GM12892 (cell line): ENCODE measurements around the gene NCK2.

Source experiments
- DNase-seq: peaks from one replicate; pipeline ENCODE4 v3.0.0; 2011; ENCODE audit not compliant: insufficient read length
- FAIRE-seq: peaks from 2 replicates; lab custom pipeline; 2011; peaks lifted over from hg19 to GRCh38; lab: Jason Lieb, UNC
- POLR2A ChIP-seq: IDR thresholded peaks from 2 replicates; pipeline ENCODE4 v1.6.1; 2011; ENCODE audit warnings: low read depth, low read length, control low read depth
- POLR2AphosphoS5 ChIP-seq: IDR thresholded peaks from 2 replicates; pipeline ENCODE4 v1.6.1; 2011; ENCODE audit warnings: low read depth, low read length, control low read depth
- TAF1 ChIP-seq: IDR thresholded peaks from 2 replicates; pipeline ENCODE4 v1.6.1; 2011; ENCODE audit warnings: low read depth, mild to moderate bottlenecking, control low read depth, low read length, borderline replicate concordance

Gene NCK2

GRCh38 chr2:105875241-105875640 is 130.5 kb downstream of the NCK2 start:
- DNase-seq (no peak), FAIRE-seq (peak; percentile 57)
- TF ChIP-seq TAF1 (no peak), POLR2AphosphoS5 (no peak), POLR2A (no peak)

- TF ChIP-seq POLR2AphosphoS5 (no peak), POLR2A (no peak)
- peak; percentile 36 for FAIRE-seq
- no peak for DNase-seq
Observed at GRCh38 chr2:105876191-105876590, 131.5 kb downstream of the NCK2 start.

GRCh38 chr2:105877945-105878344 is 133.2 kb downstream of the NCK2 start:
- DNase-seq (no peak), FAIRE-seq (no peak)
- TF ChIP-seq POLR2A: no peak

- DNase-seq: no peak
- FAIRE-seq: no peak
- TF ChIP-seq TAF1 (no peak), POLR2A (no peak), POLR2AphosphoS5 (no peak)
Observed at GRCh38 chr2:105879106-105879802, 134.5 kb downstream of the NCK2 start.

- TF ChIP-seq TAF1: no peak
- TF ChIP-seq POLR2A: no peak
- TF ChIP-seq POLR2AphosphoS5: no peak
- FAIRE-seq (no peak), DNase-seq (no peak)
Observed at GRCh38 chr2:105879803-105880300, 135.1 kb downstream of the NCK2 start.

- DNase-seq (no peak), FAIRE-seq (no peak)
- TF ChIP-seq POLR2A (no peak), TAF1 (no peak), POLR2AphosphoS5 (no peak)
Observed at GRCh38 chr2:105880637-105881036, 135.9 kb downstream of the NCK2 start.

- TF ChIP-seq POLR2A (no peak), TAF1 (no peak), POLR2AphosphoS5 (no peak)
- no peak for FAIRE-seq
- DNase-seq: no peak
Observed at GRCh38 chr2:105881286-105882136, 136.8 kb downstream of the NCK2 start.

- FAIRE-seq: no peak
- no peak for DNase-seq
- no peak for TF ChIP-seq TAF1
- no peak for TF ChIP-seq POLR2A
- no peak for TF ChIP-seq POLR2AphosphoS5
Observed at GRCh38 chr2:105882341-105882740, 137.6 kb downstream of the NCK2 start.

GRCh38 chr2:105882920-105883435 is 138.3 kb downstream of the NCK2 start:
- FAIRE-seq: no peak
- DNase-seq: no peak
- TF ChIP-seq POLR2A: no peak

GRCh38 chr2:105883911-105884694 is 139.4 kb downstream of the NCK2 start:
- DNase-seq (no peak), FAIRE-seq (no peak)
- TF ChIP-seq TAF1: no peak
- no peak for TF ChIP-seq POLR2AphosphoS5
- TF ChIP-seq POLR2A: no peak

- DNase-seq (no peak), FAIRE-seq (no peak)
- no peak for TF ChIP-seq TAF1
- no peak for TF ChIP-seq POLR2A
- no peak for TF ChIP-seq POLR2AphosphoS5
Observed at GRCh38 chr2:105885456-105885855, 140.7 kb downstream of the NCK2 start.
